ENCODE measurements around the gene CLTB. TPM values are rescaled to one million over a fixed set of nuclear protein-coding genes. Genes with fewer than 3 reads are reported as not detected.
A peak's percentile ranks its signal among the peaks of the same experiment; 100 is the strongest.

The CLTB gene
- total RNA-seq, 2 experiments from 2014 or later, result 69.5 to 73.2 TPM

DNA sequence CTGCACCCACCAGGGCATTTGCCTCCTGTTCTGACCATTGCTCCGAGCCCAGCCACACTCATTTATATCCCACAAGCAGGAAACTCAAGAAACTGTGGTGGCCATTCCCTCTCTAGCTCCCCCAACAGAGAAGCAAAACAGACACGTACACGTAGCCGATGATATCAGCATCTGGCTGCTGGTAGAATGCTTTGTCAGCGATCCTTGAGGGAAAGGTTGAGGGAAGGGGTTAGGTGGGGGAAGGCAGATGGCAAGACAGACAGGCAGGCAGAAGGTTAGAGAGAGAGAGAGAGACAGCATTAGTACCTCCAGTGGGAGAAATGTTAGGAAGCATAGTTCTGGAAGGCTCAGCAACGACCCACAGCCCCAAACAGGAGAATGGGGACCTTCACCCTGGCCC is 20.0 kb downstream of the CLTB start:
- Histone ChIP-seq H3K27ac (ENCODE audit: low read depth in 1 of 2, low read length in 2 of 2) (no peak overlapping the region), H3K27me3 (ENCODE audit: control insufficient read depth in 1 of 2, insufficient read depth in 2 of 2, low read length in 2 of 2) (no peaks in the 10 kb centered on the region), H3K9me3 (ENCODE audit: control insufficient read depth in 1 of 2, insufficient read depth in 1 of 2, low read length in 2 of 2) (peaks cover 0 to 5% of the 10 kb centered on the region in 2 experiments), H3K36me3 (ENCODE audit: insufficient read depth, low read length) (peaks cover 32% of the 10 kb centered on the region), H3K4me1 (ENCODE audit: insufficient read depth, low read length) (no peaks in the 10 kb centered on the region), H3K4me3 (ENCODE audit: low read length) (no peak overlapping the region)
- POLR2A ChIA-PET, result no interaction called here
- CTCF ChIA-PET, result no interaction called here
- TF ChIP-seq CTCF (IDR thresholded peaks at IDR 0.05), result no peak
- intact Hi-C loops (cut with DNase I, micrococcal nuclease), result no loop called here
- Mint-ChIP-seq H3K9me3 (no peaks in the 10 kb centered on the region), H3K4me3 (no peak overlapping the region), H3K27me3 (no peaks in the 10 kb centered on the region), H3K36me3 (ENCODE audit: low read depth) (peaks cover 48% of the 10 kb centered on the region), H3K4me1 (ENCODE audit: low read depth) (no peaks in the 10 kb centered on the region), H3K27ac (no peak overlapping the region)
- ATAC-seq (ENCODE audit: poor library complexity), result no peak
- DNase-seq, result no peak

GRCh38 chr5:176394881-176395675 is 21.3 kb downstream of the CLTB start:
- ATAC-seq (ENCODE audit: poor library complexity), result no peak
- no peak for TF ChIP-seq CTCF (IDR thresholded peaks at IDR 0.05)
- Histone ChIP-seq H3K27ac (ENCODE audit: low read depth in 1 of 2, low read length in 2 of 2) (no peak overlapping the region), H3K36me3 (ENCODE audit: insufficient read depth, low read length) (peaks cover 25% of the 10 kb centered on the region), H3K4me3 (ENCODE audit: low read length) (no peak overlapping the region), H3K9me3 (ENCODE audit: control insufficient read depth in 1 of 2, insufficient read depth in 1 of 2, low read length in 2 of 2) (peaks cover 0 to 5% of the 10 kb centered on the region in 2 experiments), H3K27me3 (ENCODE audit: control insufficient read depth in 1 of 2, insufficient read depth in 2 of 2, low read length in 2 of 2) (no peaks in the 10 kb centered on the region), H3K4me1 (ENCODE audit: insufficient read depth, low read length) (peaks cover 3% of the 10 kb centered on the region)
- H3K4me3 Mint-ChIP-seq, result no peak overlapping the region
- DNase-seq, result peak in 1 of 14 experiments; percentile 7
- ChIA-PET POLR2A (no interaction called here), CTCF (no interaction called here)
- H3K9me3 Mint-ChIP-seq, result no peaks in the 10 kb centered on the region
- peaks cover 37% of the 10 kb centered on the region for H3K36me3 Mint-ChIP-seq (ENCODE audit: low read depth)
- no peaks in the 10 kb centered on the region for H3K4me1 Mint-ChIP-seq (ENCODE audit: low read depth)
- H3K27me3 Mint-ChIP-seq, result no peaks in the 10 kb centered on the region
- intact Hi-C loops (cut with DNase I, micrococcal nuclease), result no loop called here
- H3K27ac Mint-ChIP-seq, result no peak overlapping the region

GRCh38 chr5:176394096-176394495 is 22.2 kb downstream of the CLTB start:
- Histone ChIP-seq H3K4me3 (ENCODE audit: low read length) (no peak overlapping the region), H3K4me1 (ENCODE audit: insufficient read depth, low read length) (peaks cover 13% of the 10 kb centered on the region), H3K27ac (ENCODE audit: low read depth in 1 of 2, low read length in 2 of 2) (no peak overlapping the region), H3K9me3 (ENCODE audit: control insufficient read depth in 1 of 2, insufficient read depth in 1 of 2, low read length in 2 of 2) (peaks cover 0 to 5% of the 10 kb centered on the region in 2 experiments), H3K27me3 (ENCODE audit: control insufficient read depth in 1 of 2, insufficient read depth in 2 of 2, low read length in 2 of 2) (no peaks in the 10 kb centered on the region), H3K36me3 (ENCODE audit: insufficient read depth, low read length) (peaks cover 25% of the 10 kb centered on the region)
- no peak for ATAC-seq (ENCODE audit: poor library complexity)
- H3K27me3 Mint-ChIP-seq, result no peaks in the 10 kb centered on the region
- no peak for TF ChIP-seq CTCF (IDR thresholded peaks at IDR 0.05)
- no peak overlapping the region for H3K4me3 Mint-ChIP-seq
- no peaks in the 10 kb centered on the region for H3K9me3 Mint-ChIP-seq
- CTCF ChIA-PET, result no interaction called here
- no peak overlapping the region for H3K27ac Mint-ChIP-seq
- DNase-seq, result peak in 1 of 14 experiments; percentile 10
- POLR2A ChIA-PET, result no interaction called here
- H3K36me3 Mint-ChIP-seq (ENCODE audit: low read depth), result peaks cover 44% of the 10 kb centered on the region
- intact Hi-C loops (cut with DNase I, micrococcal nuclease), result no loop called here
- peaks cover 5% of the 10 kb centered on the region for H3K4me1 Mint-ChIP-seq (ENCODE audit: low read depth)
